GM23338 (cell line): ENCODE results near the gene HLA-F.

Source experiments
- CREB1 ChIP-seq: fragments of 250-450 bp; sonication (Bioruptor Pico); IDR thresholded peaks from 2 replicates; pipeline ENCODE4 v1.5.0; 2020; ENCODE audit warnings: low read depth, mild to moderate bottlenecking, moderate library complexity
- EZH2 ChIP-seq: fragments of 200-600 bp; sonication (generic); IDR thresholded peaks from one replicate; pipeline ENCODE4 v1.8.0; 2017; ENCODE audit warnings: antibody characterized with exemption, mild to moderate bottlenecking, low read depth; ENCODE audit not compliant: unreplicated experiment
- EZH2phosphoT487 ChIP-seq: fragments of 200-600 bp; sonication (generic); IDR thresholded peaks from one replicate; pipeline ENCODE4 v1.8.1; 2018; ENCODE audit warnings: antibody characterized with exemption; ENCODE audit not compliant: unreplicated experiment
- NANOG ChIP-seq: IDR thresholded peaks from 2 replicates; pipeline ENCODE4 v1.6.1; 2016; ENCODE audit warnings: antibody characterized with exemption, borderline replicate concordance
- POLR2AphosphoS5 ChIP-seq: IDR thresholded peaks from 2 replicates; pipeline ENCODE4 v1.6.1; 2016; ENCODE audit warnings: antibody characterized with exemption, low read depth
- ZNF114 ChIP-seq: fragments of 250-450 bp; sonication (Bioruptor Pico); IDR thresholded peaks from 2 replicates; pipeline ENCODE4 v1.5.0; 2020; ENCODE audit warnings: mild to moderate bottlenecking, moderate library complexity
- ZNF331 ChIP-seq: fragments of 250-450 bp; sonication (Bioruptor Pico); IDR thresholded peaks from 2 replicates; pipeline ENCODE4 v1.5.0; 2020; ENCODE audit warnings: low read depth, mild to moderate bottlenecking, moderate library complexity
- TF ChIP-seq, protein P1 (sequence below), 2 experiments: fragments of 200-600 bp in 1 of 2; sonication (generic) in 1 of 2; conservative IDR thresholded peaks; 2 replicates each; pipeline versions ENCODE4 v1.5.1 to v1.6.1; 2016 to 2017; ENCODE audit warnings: antibody characterized with exemption in 2 of 2, low read depth in 2 of 2, mild to moderate bottlenecking in 2 of 2, moderate library complexity in 1 of 2
- TF ChIP-seq, protein P2 (sequence below): IDR thresholded peaks from 2 replicates; pipeline ENCODE4 v1.6.1; 2016; ENCODE audit warnings: antibody characterized with exemption
- TF ChIP-seq, protein P3 (sequence below): IDR thresholded peaks from one replicate; pipeline ENCODE4 v1.6.1; 2018; ENCODE audit warnings: antibody characterized with exemption; ENCODE audit not compliant: unreplicated experiment
- TF ChIP-seq, protein P4 (sequence below): fragments of 250-450 bp; sonication (Bioruptor Pico); IDR thresholded peaks from 2 replicates; pipeline ENCODE4 v1.5.0; 2020; ENCODE audit warnings: mild to moderate bottlenecking, moderate library complexity

DNA sequence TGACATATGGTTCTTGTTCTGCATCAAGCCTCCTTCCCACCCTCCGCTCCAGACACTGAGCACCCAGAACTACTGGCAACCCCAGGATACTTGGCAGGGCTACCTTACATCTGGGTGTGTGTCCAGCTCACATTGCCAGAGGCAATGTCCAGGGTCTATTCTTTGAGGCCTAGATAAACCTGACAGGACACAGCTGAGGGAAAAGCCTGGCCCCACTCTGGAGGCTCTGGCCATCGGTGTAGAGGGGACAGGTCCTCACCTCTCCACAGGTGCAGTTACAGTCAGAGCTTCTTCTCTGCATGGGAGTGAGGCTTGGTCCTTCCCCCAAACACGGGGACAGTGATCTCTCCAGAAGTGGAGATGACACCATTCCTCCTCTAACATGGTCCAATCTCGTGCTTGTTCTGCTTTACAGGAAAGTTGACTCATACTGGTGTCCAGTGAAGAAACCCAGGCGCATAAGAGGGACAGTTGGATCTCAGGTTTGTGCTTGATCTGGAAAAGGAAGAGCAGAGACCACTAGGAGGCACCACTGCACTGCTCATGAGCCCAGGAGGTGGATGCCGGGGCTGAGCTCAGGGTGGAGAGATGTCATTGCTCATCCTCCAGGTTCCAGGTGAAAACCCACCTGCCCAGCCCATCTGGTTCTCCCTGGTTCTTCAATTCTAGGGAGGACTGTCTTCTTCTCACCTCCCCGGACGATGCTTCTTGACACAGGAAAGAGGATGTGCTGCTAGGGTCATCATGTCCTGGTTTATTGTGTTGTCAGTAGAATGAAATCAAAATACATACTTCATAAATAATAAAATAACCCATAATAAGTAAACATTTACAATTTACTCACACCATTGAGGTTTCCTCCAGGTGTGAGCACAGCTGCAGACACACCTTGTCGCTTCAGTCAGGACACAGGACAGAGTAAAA lies 14.7 kb downstream of the HLA-F start:
- TF ChIP-seq, protein P1, sequence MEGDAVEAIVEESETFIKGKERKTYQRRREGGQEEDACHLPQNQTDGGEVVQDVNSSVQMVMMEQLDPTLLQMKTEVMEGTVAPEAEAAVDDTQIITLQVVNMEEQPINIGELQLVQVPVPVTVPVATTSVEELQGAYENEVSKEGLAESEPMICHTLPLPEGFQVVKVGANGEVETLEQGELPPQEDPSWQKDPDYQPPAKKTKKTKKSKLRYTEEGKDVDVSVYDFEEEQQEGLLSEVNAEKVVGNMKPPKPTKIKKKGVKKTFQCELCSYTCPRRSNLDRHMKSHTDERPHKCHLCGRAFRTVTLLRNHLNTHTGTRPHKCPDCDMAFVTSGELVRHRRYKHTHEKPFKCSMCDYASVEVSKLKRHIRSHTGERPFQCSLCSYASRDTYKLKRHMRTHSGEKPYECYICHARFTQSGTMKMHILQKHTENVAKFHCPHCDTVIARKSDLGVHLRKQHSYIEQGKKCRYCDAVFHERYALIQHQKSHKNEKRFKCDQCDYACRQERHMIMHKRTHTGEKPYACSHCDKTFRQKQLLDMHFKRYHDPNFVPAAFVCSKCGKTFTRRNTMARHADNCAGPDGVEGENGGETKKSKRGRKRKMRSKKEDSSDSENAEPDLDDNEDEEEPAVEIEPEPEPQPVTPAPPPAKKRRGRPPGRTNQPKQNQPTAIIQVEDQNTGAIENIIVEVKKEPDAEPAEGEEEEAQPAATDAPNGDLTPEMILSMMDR (conservative IDR thresholded peaks at IDR 0.05; ENCODE audit: low read depth in 2 of 2) = peak; percentile 81 to 99
- TF ChIP-seq EZH2phosphoT487 (no peak), EZH2 (no peak), POLR2AphosphoS5 (no peak), ZNF114 (CRISPR knock-in tag) (no peak), NANOG (no peak), CREB1 (CRISPR knock-in tag) (no peak), ZNF331 (CRISPR knock-in tag) (no peak)
- TF ChIP-seq, protein P2, sequence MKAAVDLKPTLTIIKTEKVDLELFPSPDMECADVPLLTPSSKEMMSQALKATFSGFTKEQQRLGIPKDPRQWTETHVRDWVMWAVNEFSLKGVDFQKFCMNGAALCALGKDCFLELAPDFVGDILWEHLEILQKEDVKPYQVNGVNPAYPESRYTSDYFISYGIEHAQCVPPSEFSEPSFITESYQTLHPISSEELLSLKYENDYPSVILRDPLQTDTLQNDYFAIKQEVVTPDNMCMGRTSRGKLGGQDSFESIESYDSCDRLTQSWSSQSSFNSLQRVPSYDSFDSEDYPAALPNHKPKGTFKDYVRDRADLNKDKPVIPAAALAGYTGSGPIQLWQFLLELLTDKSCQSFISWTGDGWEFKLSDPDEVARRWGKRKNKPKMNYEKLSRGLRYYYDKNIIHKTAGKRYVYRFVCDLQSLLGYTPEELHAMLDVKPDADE = no peak
- TF ChIP-seq, protein P3, sequence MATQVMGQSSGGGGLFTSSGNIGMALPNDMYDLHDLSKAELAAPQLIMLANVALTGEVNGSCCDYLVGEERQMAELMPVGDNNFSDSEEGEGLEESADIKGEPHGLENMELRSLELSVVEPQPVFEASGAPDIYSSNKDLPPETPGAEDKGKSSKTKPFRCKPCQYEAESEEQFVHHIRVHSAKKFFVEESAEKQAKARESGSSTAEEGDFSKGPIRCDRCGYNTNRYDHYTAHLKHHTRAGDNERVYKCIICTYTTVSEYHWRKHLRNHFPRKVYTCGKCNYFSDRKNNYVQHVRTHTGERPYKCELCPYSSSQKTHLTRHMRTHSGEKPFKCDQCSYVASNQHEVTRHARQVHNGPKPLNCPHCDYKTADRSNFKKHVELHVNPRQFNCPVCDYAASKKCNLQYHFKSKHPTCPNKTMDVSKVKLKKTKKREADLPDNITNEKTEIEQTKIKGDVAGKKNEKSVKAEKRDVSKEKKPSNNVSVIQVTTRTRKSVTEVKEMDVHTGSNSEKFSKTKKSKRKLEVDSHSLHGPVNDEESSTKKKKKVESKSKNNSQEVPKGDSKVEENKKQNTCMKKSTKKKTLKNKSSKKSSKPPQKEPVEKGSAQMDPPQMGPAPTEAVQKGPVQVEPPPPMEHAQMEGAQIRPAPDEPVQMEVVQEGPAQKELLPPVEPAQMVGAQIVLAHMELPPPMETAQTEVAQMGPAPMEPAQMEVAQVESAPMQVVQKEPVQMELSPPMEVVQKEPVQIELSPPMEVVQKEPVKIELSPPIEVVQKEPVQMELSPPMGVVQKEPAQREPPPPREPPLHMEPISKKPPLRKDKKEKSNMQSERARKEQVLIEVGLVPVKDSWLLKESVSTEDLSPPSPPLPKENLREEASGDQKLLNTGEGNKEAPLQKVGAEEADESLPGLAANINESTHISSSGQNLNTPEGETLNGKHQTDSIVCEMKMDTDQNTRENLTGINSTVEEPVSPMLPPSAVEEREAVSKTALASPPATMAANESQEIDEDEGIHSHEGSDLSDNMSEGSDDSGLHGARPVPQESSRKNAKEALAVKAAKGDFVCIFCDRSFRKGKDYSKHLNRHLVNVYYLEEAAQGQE = no peak
- TF ChIP-seq, protein P4, sequence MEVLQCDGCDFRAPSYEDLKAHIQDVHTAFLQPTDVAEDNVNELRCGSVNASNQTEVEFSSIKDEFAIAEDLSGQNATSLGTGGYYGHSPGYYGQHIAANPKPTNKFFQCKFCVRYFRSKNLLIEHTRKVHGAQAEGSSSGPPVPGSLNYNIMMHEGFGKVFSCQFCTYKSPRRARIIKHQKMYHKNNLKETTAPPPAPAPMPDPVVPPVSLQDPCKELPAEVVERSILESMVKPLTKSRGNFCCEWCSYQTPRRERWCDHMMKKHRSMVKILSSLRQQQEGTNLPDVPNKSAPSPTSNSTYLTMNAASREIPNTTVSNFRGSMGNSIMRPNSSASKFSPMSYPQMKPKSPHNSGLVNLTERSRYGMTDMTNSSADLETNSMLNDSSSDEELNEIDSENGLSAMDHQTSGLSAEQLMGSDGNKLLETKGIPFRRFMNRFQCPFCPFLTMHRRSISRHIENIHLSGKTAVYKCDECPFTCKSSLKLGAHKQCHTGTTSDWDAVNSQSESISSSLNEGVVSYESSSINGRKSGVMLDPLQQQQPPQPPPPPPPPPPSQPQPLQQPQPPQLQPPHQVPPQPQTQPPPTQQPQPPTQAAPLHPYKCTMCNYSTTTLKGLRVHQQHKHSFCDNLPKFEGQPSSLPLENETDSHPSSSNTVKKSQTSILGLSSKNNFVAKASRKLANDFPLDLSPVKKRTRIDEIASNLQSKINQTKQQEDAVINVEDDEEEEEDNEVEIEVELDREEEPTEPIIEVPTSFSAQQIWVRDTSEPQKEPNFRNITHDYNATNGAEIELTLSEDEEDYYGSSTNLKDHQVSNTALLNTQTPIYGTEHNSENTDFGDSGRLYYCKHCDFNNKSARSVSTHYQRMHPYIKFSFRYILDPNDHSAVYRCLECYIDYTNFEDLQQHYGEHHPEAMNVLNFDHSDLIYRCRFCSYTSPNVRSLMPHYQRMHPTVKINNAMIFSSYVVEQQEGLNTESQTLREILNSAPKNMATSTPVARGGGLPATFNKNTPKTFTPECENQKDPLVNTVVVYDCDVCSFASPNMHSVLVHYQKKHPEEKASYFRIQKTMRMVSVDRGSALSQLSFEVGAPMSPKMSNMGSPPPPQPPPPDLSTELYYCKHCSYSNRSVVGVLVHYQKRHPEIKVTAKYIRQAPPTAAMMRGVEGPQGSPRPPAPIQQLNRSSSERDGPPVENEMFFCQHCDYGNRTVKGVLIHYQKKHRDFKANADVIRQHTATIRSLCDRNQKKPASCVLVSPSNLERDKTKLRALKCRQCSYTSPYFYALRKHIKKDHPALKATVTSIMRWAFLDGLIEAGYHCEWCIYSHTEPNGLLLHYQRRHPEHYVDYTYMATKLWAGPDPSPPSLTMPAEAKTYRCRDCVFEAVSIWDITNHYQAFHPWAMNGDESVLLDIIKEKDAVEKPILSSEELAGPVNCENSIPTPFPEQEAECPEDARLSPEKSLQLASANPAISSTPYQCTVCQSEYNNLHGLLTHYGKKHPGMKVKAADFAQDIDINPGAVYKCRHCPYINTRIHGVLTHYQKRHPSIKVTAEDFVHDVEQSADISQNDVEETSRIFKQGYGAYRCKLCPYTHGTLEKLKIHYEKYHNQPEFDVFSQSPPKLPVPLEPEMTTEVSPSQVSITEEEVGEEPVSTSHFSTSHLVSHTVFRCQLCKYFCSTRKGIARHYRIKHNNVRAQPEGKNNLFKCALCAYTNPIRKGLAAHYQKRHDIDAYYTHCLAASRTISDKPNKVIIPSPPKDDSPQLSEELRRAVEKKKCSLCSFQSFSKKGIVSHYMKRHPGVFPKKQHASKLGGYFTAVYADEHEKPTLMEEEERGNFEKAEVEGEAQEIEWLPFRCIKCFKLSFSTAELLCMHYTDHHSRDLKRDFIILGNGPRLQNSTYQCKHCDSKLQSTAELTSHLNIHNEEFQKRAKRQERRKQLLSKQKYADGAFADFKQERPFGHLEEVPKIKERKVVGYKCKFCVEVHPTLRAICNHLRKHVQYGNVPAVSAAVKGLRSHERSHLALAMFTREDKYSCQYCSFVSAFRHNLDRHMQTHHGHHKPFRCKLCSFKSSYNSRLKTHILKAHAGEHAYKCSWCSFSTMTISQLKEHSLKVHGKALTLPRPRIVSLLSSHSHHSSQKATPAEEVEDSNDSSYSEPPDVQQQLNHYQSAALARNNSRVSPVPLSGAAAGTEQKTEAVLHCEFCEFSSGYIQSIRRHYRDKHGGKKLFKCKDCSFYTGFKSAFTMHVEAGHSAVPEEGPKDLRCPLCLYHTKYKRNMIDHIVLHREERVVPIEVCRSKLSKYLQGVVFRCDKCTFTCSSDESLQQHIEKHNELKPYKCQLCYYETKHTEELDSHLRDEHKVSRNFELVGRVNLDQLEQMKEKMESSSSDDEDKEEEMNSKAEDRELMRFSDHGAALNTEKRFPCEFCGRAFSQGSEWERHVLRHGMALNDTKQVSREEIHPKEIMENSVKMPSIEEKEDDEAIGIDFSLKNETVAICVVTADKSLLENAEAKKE (CRISPR knock-in tag) = no peak
